ENCODE measurements around the gene NUDT14.

The NUDT14 gene

GRCh38 chr14:105198588-105198987 is 17.5 kb upstream of the NUDT14 start:
- no peak overlapping the region for H3K27ac ChIP-seq (ENCODE audit: poor library complexity, severe bottlenecking)
- no peak for TF ChIP-seq CTCF (IDR thresholded peaks at IDR 0.05; ENCODE audit: poor library complexity, severe bottlenecking)
- no peak for ATAC-seq (ENCODE audit: low read depth)
- DNase-seq (ENCODE audit: low spot score): no peak
- peaks cover 21% of the 10 kb centered on the region for H3K27me3 ChIP-seq (ENCODE audit: insufficient read depth, poor library complexity, severe bottlenecking)
- H3K4me1 ChIP-seq (ENCODE audit: insufficient read depth, poor library complexity, severe bottlenecking): peaks cover 3% of the 10 kb centered on the region
- H3K36me3 ChIP-seq (ENCODE audit: low read depth): no peaks in the 10 kb centered on the region
- no peak overlapping the region for H3K4me3 ChIP-seq (ENCODE audit: severe bottlenecking)
- no peaks in the 10 kb centered on the region for H3K9me3 ChIP-seq (ENCODE audit: severe bottlenecking)

- no peak for DNase-seq (ENCODE audit: low spot score)
- Histone ChIP-seq H3K4me3 (ENCODE audit: severe bottlenecking) (no peak overlapping the region), H3K27ac (ENCODE audit: poor library complexity, severe bottlenecking) (no peak overlapping the region), H3K4me1 (ENCODE audit: insufficient read depth, poor library complexity, severe bottlenecking) (peaks cover 3% of the 10 kb centered on the region), H3K9me3 (ENCODE audit: severe bottlenecking) (no peaks in the 10 kb centered on the region), H3K27me3 (ENCODE audit: insufficient read depth, poor library complexity, severe bottlenecking) (peaks cover 21% of the 10 kb centered on the region), H3K36me3 (ENCODE audit: low read depth) (no peaks in the 10 kb centered on the region)
- ATAC-seq (ENCODE audit: low read depth): peak; percentile 11; the same call in 1 of the 3 replicates
- TF ChIP-seq CTCF (IDR thresholded peaks at IDR 0.05; ENCODE audit: poor library complexity, severe bottlenecking): no peak
Measured at GRCh38 chr14:105197211-105197641, 16.1 kb upstream of the NUDT14 start.

GRCh38 chr14:105196265-105196960 is 15.3 kb upstream of the NUDT14 start:
- TF ChIP-seq CTCF (IDR thresholded peaks at IDR 0.05; ENCODE audit: poor library complexity, severe bottlenecking): no peak
- H3K4me3 ChIP-seq (ENCODE audit: severe bottlenecking): no peak overlapping the region

GRCh38 chr14:105195522-105196264 is 14.6 kb upstream of the NUDT14 start:
- peaks cover 3% of the 10 kb centered on the region for H3K4me1 ChIP-seq (ENCODE audit: insufficient read depth, poor library complexity, severe bottlenecking)
- H3K27ac ChIP-seq (ENCODE audit: poor library complexity, severe bottlenecking): no peak overlapping the region
- H3K27me3 ChIP-seq (ENCODE audit: insufficient read depth, poor library complexity, severe bottlenecking): peaks cover 21% of the 10 kb centered on the region
- ATAC-seq (ENCODE audit: low read depth) (no peak), DNase-seq (ENCODE audit: low spot score) (no peak)
- H3K9me3 ChIP-seq (ENCODE audit: severe bottlenecking): no peaks in the 10 kb centered on the region
- no peaks in the 10 kb centered on the region for H3K36me3 ChIP-seq (ENCODE audit: low read depth)
- no peak overlapping the region for H3K4me3 ChIP-seq (ENCODE audit: severe bottlenecking)
- TF ChIP-seq CTCF (IDR thresholded peaks at IDR 0.05; ENCODE audit: poor library complexity, severe bottlenecking): no peak

More at GRCh38 chr14:105196265-105196960, 15.3 kb upstream of the NUDT14 start:
- Histone ChIP-seq H3K9me3 (ENCODE audit: severe bottlenecking) (no peaks in the 10 kb centered on the region), H3K27me3 (ENCODE audit: insufficient read depth, poor library complexity, severe bottlenecking) (peaks cover 21% of the 10 kb centered on the region), H3K27ac (ENCODE audit: poor library complexity, severe bottlenecking) (no peak overlapping the region), H3K4me1 (ENCODE audit: insufficient read depth, poor library complexity, severe bottlenecking) (peaks cover 3% of the 10 kb centered on the region), H3K36me3 (ENCODE audit: low read depth) (no peaks in the 10 kb centered on the region)
- ATAC-seq (ENCODE audit: low read depth) (no peak), DNase-seq (ENCODE audit: low spot score) (no peak)

All from RWPE2 (cell line).